GM12872 (cell line): Measurements from ENCODE around the gene RAPGEF5.

Experiments used
- TF ChIP-seq, protein P1 (sequence below): IDR thresholded peaks from 3 replicates; pipeline ENCODE4 v1.5.1; 2011; ENCODE audit warnings: low read depth, mild to moderate bottlenecking, low read length, moderate library complexity; ENCODE audit not compliant: insufficient read depth

The RAPGEF5 gene

DNA sequence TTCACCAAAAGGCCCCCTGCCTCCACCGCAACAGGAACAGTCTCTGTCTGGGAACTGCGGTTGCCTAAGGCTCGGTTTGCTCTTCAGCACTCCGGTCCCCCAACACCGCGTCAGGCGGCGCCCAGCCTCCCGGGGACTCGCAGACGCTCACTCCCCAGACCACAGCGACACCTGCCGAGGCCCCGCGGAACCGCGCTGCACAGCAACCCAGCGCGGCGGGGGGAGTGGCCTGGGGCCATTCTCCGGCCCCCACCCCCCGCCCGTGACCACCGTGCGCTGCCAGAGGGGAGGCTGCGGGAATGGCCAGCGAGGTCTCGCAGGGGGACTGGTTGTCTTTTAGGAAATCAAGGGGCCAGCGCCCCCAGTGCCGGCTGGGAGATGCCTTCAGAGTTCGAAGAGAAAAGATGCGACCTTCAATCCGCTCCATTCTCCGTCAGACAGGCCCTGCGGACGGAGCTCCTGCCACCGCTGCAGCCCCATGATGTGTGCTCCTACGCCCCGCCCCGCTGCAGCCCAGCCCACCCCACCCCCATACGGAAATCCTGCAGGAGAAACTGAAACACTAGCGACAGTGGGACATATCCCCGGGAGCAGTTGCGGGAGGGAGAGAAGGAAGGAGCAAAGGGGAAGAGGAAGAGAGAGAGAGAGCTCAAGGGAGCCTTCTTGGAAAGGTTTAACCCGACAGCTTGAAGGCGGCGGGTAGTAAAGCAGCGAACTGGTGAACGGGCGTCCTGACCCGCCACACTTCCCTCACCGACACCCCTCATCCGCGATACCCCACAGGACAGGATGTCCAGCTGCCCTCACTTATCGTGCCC, 273.9 kb downstream of the RAPGEF5 start:
- TF ChIP-seq, protein P1, sequence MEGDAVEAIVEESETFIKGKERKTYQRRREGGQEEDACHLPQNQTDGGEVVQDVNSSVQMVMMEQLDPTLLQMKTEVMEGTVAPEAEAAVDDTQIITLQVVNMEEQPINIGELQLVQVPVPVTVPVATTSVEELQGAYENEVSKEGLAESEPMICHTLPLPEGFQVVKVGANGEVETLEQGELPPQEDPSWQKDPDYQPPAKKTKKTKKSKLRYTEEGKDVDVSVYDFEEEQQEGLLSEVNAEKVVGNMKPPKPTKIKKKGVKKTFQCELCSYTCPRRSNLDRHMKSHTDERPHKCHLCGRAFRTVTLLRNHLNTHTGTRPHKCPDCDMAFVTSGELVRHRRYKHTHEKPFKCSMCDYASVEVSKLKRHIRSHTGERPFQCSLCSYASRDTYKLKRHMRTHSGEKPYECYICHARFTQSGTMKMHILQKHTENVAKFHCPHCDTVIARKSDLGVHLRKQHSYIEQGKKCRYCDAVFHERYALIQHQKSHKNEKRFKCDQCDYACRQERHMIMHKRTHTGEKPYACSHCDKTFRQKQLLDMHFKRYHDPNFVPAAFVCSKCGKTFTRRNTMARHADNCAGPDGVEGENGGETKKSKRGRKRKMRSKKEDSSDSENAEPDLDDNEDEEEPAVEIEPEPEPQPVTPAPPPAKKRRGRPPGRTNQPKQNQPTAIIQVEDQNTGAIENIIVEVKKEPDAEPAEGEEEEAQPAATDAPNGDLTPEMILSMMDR, result peak; percentile 88

DNA sequence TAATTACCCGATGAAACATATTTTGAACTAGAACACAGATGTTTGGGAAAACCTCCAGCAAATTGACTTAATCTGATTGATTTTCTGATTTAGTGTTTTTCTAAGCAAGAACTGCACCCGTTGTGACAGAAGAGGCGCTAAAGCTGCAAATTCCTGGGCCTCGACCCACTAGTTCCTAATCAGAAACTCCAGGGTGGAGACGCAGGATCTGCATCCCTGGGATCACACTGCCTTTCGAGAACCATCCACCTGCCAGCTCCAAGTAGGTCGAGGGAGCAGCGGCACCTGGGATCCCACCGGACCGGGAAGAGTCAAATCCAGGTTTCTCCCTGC, 274.4 kb downstream of the RAPGEF5 start:
- TF ChIP-seq, protein P1, result no peak

DNA sequence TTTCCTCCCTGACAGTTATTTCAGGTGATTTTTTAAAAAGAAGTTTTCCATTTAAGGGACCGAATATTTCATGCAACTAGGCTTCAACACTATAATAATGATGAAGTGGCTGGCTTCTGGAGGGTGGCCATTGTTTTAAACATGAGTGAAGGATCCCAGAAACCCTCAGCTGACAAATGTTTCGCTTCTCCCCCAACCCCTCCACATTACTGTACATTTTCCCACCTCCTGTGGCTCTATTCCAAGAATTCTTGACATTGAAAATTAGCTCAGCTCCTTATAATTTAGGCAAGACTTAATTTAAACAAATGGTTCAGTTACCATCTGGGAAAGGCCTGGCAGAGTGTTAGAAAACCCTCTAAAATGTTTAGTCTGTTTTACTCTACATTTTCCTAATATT, 281.4 kb downstream of the RAPGEF5 start:
- TF ChIP-seq, protein P1, result no peak

DNA sequence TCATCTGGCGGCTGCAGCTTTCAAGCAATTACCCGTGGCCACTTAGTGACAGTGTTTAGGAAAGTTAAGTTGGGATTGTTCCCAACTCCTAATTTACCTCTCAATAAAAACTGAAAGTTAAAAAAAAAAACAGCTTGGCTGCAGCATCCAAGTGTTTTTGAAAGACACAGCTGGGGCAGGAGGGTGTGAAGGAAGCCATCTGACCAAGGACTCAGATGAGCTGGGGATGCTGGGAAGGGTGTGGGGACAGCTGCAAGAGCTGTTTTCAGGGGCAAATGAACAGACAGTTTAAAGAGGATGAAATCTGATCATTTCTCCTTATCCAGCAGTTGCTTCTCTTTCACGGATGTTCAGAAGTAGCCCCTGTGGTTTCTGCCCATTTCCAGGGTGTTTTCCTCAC, 282.1 kb downstream of the RAPGEF5 start:
- TF ChIP-seq, protein P1, result no peak
